ENCODE results near the gene GRM7. TPM values are rescaled to one million over a fixed set of nuclear protein-coding genes. Genes with fewer than 3 reads are reported as not detected.
A peak's percentile ranks its signal among the peaks of the same experiment; 100 is the strongest.

Gene GRM7
- total and polyA plus RNA-seq, 9 of the 15 experiments (the other 6 are each of a cell fraction or from before 2014, with no cell fraction given), result not detected

- TF ChIP-seq ZKSCAN3 (CRISPR knock-in tag; IDR thresholded peaks at IDR 0.05) (no peak), VEZF1 (CRISPR knock-in tag; IDR thresholded peaks at IDR 0.05) (no peak)
Measured at GRCh38 chr3:7381741-7382140, 520.8 kb downstream of the GRM7 start (continued).

- Histone ChIP-seq H4K20me1 (replicated peaks; ENCODE audit: control insufficient read depth, insufficient read depth, low read length) (no peaks in the 10 kb centered on the region), H3K4me2 (ENCODE audit: insufficient read depth, low read length) (no peak overlapping the region), H3K9ac (ENCODE audit: insufficient read depth in 1 of 2, low read depth in 2 of 2, low read length in 2 of 2) (no peak overlapping the region), H3K4me3 (no peak overlapping the region), H3K27me3 (ENCODE audit: control insufficient read depth in 2 of 2, insufficient read depth in 2 of 2, low read length in 2 of 2) (no peaks in the 10 kb centered on the region), H3K36me3 (ENCODE audit: control insufficient read depth, insufficient read depth, low read length) (no peaks in the 10 kb centered on the region), H3K9me1 (ENCODE audit: control insufficient read depth, insufficient read depth, low read length) (no peaks in the 10 kb centered on the region), H3K9me3 (replicated peaks; ENCODE audit: control insufficient read depth, insufficient read depth, low read depth, low read length) (peaks cover 3% of the 10 kb centered on the region; the same call in 1 of the 2 replicates), H3K27ac (ENCODE audit: extremely low read depth, low read depth, low read length) (no peak overlapping the region), H3K79me2 (ENCODE audit: control insufficient read depth, insufficient read depth, low read length) (no peaks in the 10 kb centered on the region), H3K4me1 (replicated peaks in 1 of 2; ENCODE audit: control insufficient read depth in 2 of 2, insufficient read depth in 2 of 2, low read length in 2 of 2) (no peaks in the 10 kb centered on the region), H2AFZ (ENCODE audit: low read depth, low read length) (no peak overlapping the region)
- no TSS peak for BruUV-seq (replicated peaks)
- TF ChIP-seq NKRF (IDR thresholded peaks at IDR 0.05; ENCODE audit: borderline replicate concordance) (no peak), SRSF3 (IDR thresholded peaks at IDR 0.05; ENCODE audit: insufficient read depth, low read length) (no peak), PKNOX1 (IDR thresholded peaks at IDR 0.05) (no peak), ZNF354B (CRISPR knock-in tag; IDR thresholded peaks at IDR 0.05) (no peak), CEBPB (tag; IDR thresholded peaks at IDR 0.05) (peak; percentile 16; the same call in 1 of the 2 replicates), CTCF (IDR thresholded peaks at IDR 0.05 in 2 of 3, conservative IDR thresholded peaks at IDR 0.05 in 1 of 3; ENCODE audit: insufficient read depth in 2 of 3, low read depth in 1 of 3, low read length in 3 of 3) (no peak), IRF2 (CRISPR knock-in tag; IDR thresholded peaks at IDR 0.05) (no peak), HDAC3 (IDR thresholded peaks at IDR 0.05; ENCODE audit: borderline replicate concordance, partially characterized antibody) (no peak), ETS1 (conservative IDR thresholded peaks at IDR 0.05; ENCODE audit: control insufficient read depth, low read depth, low read length) (no peak)
- DNase-seq (ENCODE audit: extremely low read depth in 1 of 4, low spot score in 3 of 4), result no peak
- CTCF ChIA-PET (ENCODE audit: low intra/inter-chr PET ratio), result no interaction called here
- in situ Hi-C loops (cut with MboI) (no loop called here), intact Hi-C loops (cut with micrococcal nuclease) (no loop called here)
- ATAC-seq, result no peak
- 3% methylated on average over 2 of the region's 2 CpGs for WGBS (ENCODE audit: insufficient coverage, low coverage, missing lambda C conversion rate)
- POLR2A ChIA-PET, result no interaction called here
- FAIRE-seq, result no peak
Measured at GRCh38 chr3:7382293-7383010, 521.5 kb downstream of the GRM7 start.

All from K562 (cell line).